CD14-positive monocyte (primary cell): Measurements from ENCODE around the gene CAP2. TPM values are rescaled to one million over a fixed set of nuclear protein-coding genes. Genes with fewer than 3 reads are reported as not detected.
A peak's percentile ranks its signal among the peaks of the same experiment; 100 is the strongest.

Experiments used
- DNase-seq, 3 donors: peaks; one replicate each; pipeline ENCODE4 v3.0.0-alpha.2; 2011 to 2022
- H2AFZ ChIP-seq: 2 replicates; pipeline ENCODE4 v1.6.0; 2012; ENCODE audit warnings: mild to moderate bottlenecking, low read depth, low read length, inconsistent platforms; ENCODE audit not compliant: insufficient read depth, poor library complexity, severe bottlenecking
- H3K27ac ChIP-seq, 2 donors: 1 replicate in 1 of 2; 2 replicates in 1 of 2; pipeline ENCODE4 v1.5.1; 2012 to 2013; ENCODE audit warnings: low read length in 2 of 2, control low read depth in 1 of 2, inconsistent platforms in 1 of 2, low read depth in 1 of 2, mild to moderate bottlenecking in 1 of 2
- H3K27me3 ChIP-seq, 2 donors: one replicate each; pipeline versions ENCODE4 v1.6.0 to v1.6.1; 2011 to 2013; ENCODE audit warnings: low read length in 2 of 2; ENCODE audit not compliant: control insufficient read depth in 2 of 2, insufficient read depth in 2 of 2
- H3K36me3 ChIP-seq, 2 donors: replicated peaks in 1 of 2; 1 replicate in 1 of 2; 2 replicates in 1 of 2; pipeline versions ENCODE4 v1.5.1 to v1.6.1; 2012 to 2013; ENCODE audit warnings: low read length in 2 of 2, control low read depth in 1 of 2, inconsistent platforms in 1 of 2, mild to moderate bottlenecking in 1 of 2; ENCODE audit not compliant: insufficient read depth in 2 of 2, control insufficient read depth in 1 of 2
- H3K4me1 ChIP-seq, 2 donors: 1 replicate in 1 of 2; 2 replicates in 1 of 2; pipeline versions ENCODE4 v1.5.1 to v1.6.1; 2012 to 2013; ENCODE audit warnings: low read length in 2 of 2, control low read depth in 1 of 2, inconsistent platforms in 1 of 2, mild to moderate bottlenecking in 1 of 2, moderate library complexity in 1 of 2; ENCODE audit not compliant: insufficient read depth in 2 of 2, control insufficient read depth in 1 of 2
- H3K4me2 ChIP-seq: replicated peaks from 2 replicates; pipeline ENCODE3; 2012; ENCODE audit warnings: low read length, moderate library complexity, mild to moderate bottlenecking; ENCODE audit not compliant: poor library complexity, severe bottlenecking; ENCODE audit errors: extremely low read depth
- H3K4me3 ChIP-seq, 3 experiments: fragments of 200-600 bp in 1 of 3; sonication (generic) in 1 of 3; replicated peaks in 1 of 3; 1 replicate in 2 of 3; 2 replicates in 1 of 3; pipeline ENCODE4 v1.5.1; 2011 to 2013; ENCODE audit warnings: low read length in 3 of 3, mild to moderate bottlenecking in 3 of 3, control low read depth in 2 of 3, low read depth in 2 of 3, inconsistent platforms in 1 of 3, moderate library complexity in 1 of 3
- H3K79me2 ChIP-seq: 2 replicates; pipeline ENCODE4 v1.6.0; 2012; ENCODE audit warnings: mild to moderate bottlenecking, control low read depth, inconsistent platforms, low read length, moderate library complexity; ENCODE audit not compliant: insufficient read depth
- H3K9ac ChIP-seq: 2 replicates; pipeline ENCODE4 v1.6.0; 2017; ENCODE audit warnings: low read length, mild to moderate bottlenecking; ENCODE audit not compliant: insufficient read depth, poor library complexity, severe bottlenecking
- H3K9me3 ChIP-seq, 2 donors: replicated peaks in 1 of 2; 1 replicate in 1 of 2; 2 replicates in 1 of 2; pipeline versions ENCODE4 v1.5.1 to v1.6.1; 2012 to 2013; ENCODE audit warnings: low read length in 2 of 2, control low read depth in 1 of 2; ENCODE audit not compliant: control insufficient read depth in 1 of 2, insufficient read depth in 1 of 2
- H4K20me1 ChIP-seq: 2 replicates; pipeline ENCODE4 v1.6.0; 2012; ENCODE audit warnings: mild to moderate bottlenecking, low read length, control low read depth, moderate library complexity; ENCODE audit not compliant: insufficient read depth
- H3K27ac Mint-ChIP-seq, 7 donors: one replicate each; pipeline ENCODE4 v1.8.0; 2020; ENCODE audit warnings: mild to moderate bottlenecking in 7 of 7, mixed read lengths in 7 of 7, moderate library complexity in 6 of 7, inconsistent platforms in 2 of 7
- H3K27me3 Mint-ChIP-seq, 3 donors: one replicate each; pipeline ENCODE4 v1.8.0; 2021 to 2022; ENCODE audit warnings: low read depth in 3 of 3, mild to moderate bottlenecking in 3 of 3, mixed read lengths in 3 of 3, moderate library complexity in 3 of 3, inconsistent platforms in 1 of 3
- H3K36me3 Mint-ChIP-seq, 2 donors: one replicate each; pipeline ENCODE4 v1.8.0; 2020; ENCODE audit warnings: mixed read lengths in 2 of 2, inconsistent platforms in 1 of 2, mild to moderate bottlenecking in 1 of 2
- H3K4me1 Mint-ChIP-seq: one replicate; pipeline ENCODE4 v1.8.0; 2020; ENCODE audit warnings: mild to moderate bottlenecking, mixed read lengths
- H3K4me3 Mint-ChIP-seq, 2 donors: one replicate each; pipeline ENCODE4 v1.8.0; 2020; ENCODE audit warnings: mild to moderate bottlenecking in 2 of 2, mixed read lengths in 2 of 2, moderate library complexity in 1 of 2
- H3K9me3 Mint-ChIP-seq, 7 donors: one replicate each; pipeline ENCODE4 v1.8.0; 2020 to 2022; ENCODE audit warnings: mixed read lengths in 7 of 7, mild to moderate bottlenecking in 6 of 7, moderate library complexity in 6 of 7, inconsistent platforms in 2 of 7
- CTCF ChIP-seq: fragments of 200-600 bp; IDR thresholded peaks from one replicate; pipeline ENCODE4 v1.8.0; 2022; ENCODE audit warnings: antibody characterized with exemption, mild to moderate bottlenecking
- WGBS: methylation state at CpG from one replicate; pipeline ENCODE4 v1.1.5; 2013; ENCODE audit warnings: missing lambda C conversion rate; ENCODE audit not compliant: insufficient coverage; 5-methylcytosine and 5-hydroxymethylcytosine counted together
- intact Hi-C, 2 donors: fragments of 100-400 bp; cut with micrococcal nuclease; formaldehyde crosslinking; loops; one replicate each; pipeline versions ENCODE4 v1.15.0 to v1.15.1; 2023
- polyA plus RNA-seq, 3 donors: library from polyadenylated mRNA; depleted of rRNA in 1 of 3; unstranded in 2 of 3; stranded (reverse) in 1 of 3; fragments of 300-500 nt in 2 of 3; fragments of >200 nt in 1 of 3; fragmentation: Illumina TruSeq in 2 of 3; gene quantifications; 1 replicate in 2 of 3; 2 replicates in 1 of 3; pipeline ENCODE4 v1.2.3, GENCODE V29; 2012 to 2021

Gene CAP2
- polyA plus RNA-seq, 3 donors = not detected

DNA sequence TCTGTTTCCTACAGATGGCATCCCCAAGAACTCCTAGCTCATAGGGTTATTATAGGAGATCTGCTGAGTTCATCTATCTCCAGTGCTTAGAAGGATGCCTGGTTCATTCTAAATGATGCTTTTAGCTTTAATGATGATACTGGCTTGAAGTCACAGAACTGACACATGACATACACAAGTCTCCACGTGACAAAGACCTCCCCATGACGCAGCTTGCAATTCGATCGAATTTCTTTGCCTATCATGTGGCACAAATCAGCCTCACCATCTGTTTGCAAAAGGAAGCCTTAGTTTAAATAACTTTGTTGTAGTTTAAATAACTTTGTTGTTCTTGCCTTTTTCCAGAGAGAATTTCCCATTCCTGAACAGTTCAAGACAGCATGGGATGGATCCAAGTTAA, 162.6 kb downstream of the CAP2 start:
- Mint-ChIP-seq H3K27me3 (peaks cover 0 to 4% (median 2%) of the 10 kb centered on the region in 3 donors), H3K4me3 (no peak overlapping the region), H3K4me1 (no peaks in the 10 kb centered on the region), H3K36me3 (no peaks in the 10 kb centered on the region), H3K9me3 (peaks cover 6 to 11% (median 9%) of the 10 kb centered on the region in 7 donors), H3K27ac (peak overlapping the region in 1 of 7 donors; percentile 35)
- Histone ChIP-seq H3K9me3 (peaks cover 0 to 3% of the 10 kb centered on the region in 2 donors), H2AFZ (no peak overlapping the region), H3K27me3 (no peaks in the 10 kb centered on the region), H4K20me1 (no peaks in the 10 kb centered on the region), H3K9ac (no peak overlapping the region), H3K36me3 (no peaks in the 10 kb centered on the region), H3K4me2 (no peak overlapping the region), H3K4me1 (no peaks in the 10 kb centered on the region), H3K27ac (no peak overlapping the region), H3K79me2 (no peaks in the 10 kb centered on the region), H3K4me3 (no peak overlapping the region)
- intact Hi-C loops = no loop called here
- WGBS = 97% methylated on average over 4 of the region's 4 CpGs
- no peak for TF ChIP-seq CTCF
- DNase-seq = no peak

DNA sequence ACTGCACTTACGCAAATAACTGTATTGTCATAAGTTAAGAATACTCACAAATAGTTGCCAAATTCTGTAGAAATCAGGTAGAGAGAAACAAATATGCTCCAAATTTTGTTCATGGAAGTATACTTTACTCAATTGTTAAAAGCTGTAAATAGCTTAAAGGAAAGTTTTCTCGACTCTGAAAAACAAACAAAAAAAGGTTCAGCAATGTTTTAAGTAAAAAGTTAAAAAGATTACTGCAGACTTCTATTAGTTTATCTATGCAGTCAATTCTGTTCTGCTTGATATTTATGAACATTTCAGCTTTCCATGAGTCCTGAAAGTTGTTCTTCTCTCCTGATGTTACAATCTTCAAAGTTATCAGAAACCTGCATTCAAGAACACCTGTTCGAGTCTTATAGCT, 169.2 kb downstream of the CAP2 start:
- Histone ChIP-seq H3K9me3 (peaks cover 13 to 21% of the 10 kb centered on the region in 2 donors), H3K4me2 (no peak overlapping the region), H3K79me2 (no peaks in the 10 kb centered on the region), H3K9ac (no peak overlapping the region), H3K4me3 (no peak overlapping the region), H4K20me1 (no peaks in the 10 kb centered on the region), H3K27me3 (no peaks in the 10 kb centered on the region), H3K36me3 (no peaks in the 10 kb centered on the region), H3K4me1 (no peaks in the 10 kb centered on the region), H3K27ac (no peak overlapping the region), H2AFZ (no peak overlapping the region)
- Mint-ChIP-seq H3K9me3 (peaks cover 16 to 35% (median 31%) of the 10 kb centered on the region in 7 donors), H3K4me1 (no peaks in the 10 kb centered on the region), H3K27me3 (peaks cover 0 to 2% (median 2%) of the 10 kb centered on the region in 3 donors), H3K4me3 (no peak overlapping the region), H3K27ac (no peak overlapping the region), H3K36me3 (no peaks in the 10 kb centered on the region)
- WGBS = no CpG with 5 or more reads among the region's 3 CpGs
- DNase-seq = no peak
- intact Hi-C loops = no loop called here
- TF ChIP-seq CTCF = no peak
